Peyer's patch (tissue), 4 donors: ENCODE data around the gene ELAPOR1.
A peak's percentile ranks its signal among the peaks of the same experiment; 100 is the strongest.

Source experiments
- CTCF ChIP-seq, 6 experiments: fragments of 450-650 bp in 4 of 6; fragments of 200-600 bp in 2 of 6; sonication (generic) in 1 of 6; IDR thresholded peaks; one replicate each; pipeline ENCODE4 v1.5.1; 2017 to 2019; ENCODE audit warnings: antibody characterized with exemption in 6 of 6, mild to moderate bottlenecking in 3 of 6, moderate library complexity in 1 of 6
- POLR2A ChIP-seq, 2 donors: fragments of 450-650 bp; IDR thresholded peaks; one replicate each; pipeline ENCODE4 v1.5.1; 2017; ENCODE audit warnings: antibody characterized with exemption in 2 of 2, mild to moderate bottlenecking in 2 of 2, moderate library complexity in 2 of 2

DNA sequence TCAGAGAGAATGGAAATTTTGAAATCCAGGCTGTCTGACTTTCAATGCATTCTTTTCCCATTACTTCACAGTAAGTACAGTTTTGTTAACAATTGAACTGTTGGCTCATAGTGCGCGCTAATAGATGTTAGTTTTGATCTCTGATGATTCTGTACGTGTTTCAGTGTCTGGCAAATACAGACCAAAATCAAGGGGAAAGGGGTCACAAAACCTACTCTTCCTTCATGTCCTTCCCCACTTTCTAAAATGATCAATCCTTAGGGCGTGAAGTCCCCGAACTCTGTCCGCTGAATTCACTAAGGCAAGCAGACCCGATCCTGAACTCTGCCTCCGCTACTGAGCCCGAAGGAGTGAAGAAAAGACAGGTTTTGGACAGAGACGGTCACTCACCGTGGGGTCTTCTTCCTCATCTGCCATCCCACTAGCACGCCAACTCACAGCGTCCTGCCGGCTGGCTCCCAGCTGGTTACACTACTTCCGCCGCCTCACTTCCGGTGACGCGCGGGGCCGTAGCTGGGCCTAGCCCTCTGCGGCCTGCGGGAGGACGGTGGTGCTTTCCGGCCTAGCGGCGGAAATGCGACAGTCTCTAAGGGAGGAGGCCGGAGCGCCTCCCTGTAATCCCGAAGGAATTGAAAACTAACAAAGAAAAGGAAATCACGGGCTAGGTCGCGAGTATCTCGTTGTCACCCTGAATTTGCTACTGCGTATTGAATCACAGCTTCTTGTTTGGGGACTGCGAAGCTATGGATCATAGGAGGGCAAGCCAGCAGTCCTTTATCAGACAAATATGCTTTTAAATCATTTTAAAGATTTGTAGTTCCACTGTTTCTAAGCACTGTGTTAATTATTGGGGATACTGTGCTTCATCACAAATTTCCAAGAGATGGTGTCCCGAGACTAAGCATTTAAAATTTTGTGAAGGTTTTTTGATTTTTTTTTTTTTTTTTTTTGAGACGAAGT, 38.1 kb upstream of the ELAPOR1 start, which contains the start of gene TAF13:
- TF ChIP-seq CTCF (IDR thresholded peaks at IDR 0.05) (peak in 4 of 6 experiments; percentile 24 to 64 (median 60)), POLR2A (IDR thresholded peaks at IDR 0.05) (peak; percentile 87 to 91)
